Psoas muscle (tissue), 8 donors: ENCODE results near the gene SLC39A10. TPM values are rescaled to one million over a fixed set of nuclear protein-coding genes. Genes with fewer than 3 reads are reported as not detected.
"Not testable (repeated sequence)": the region's sequence is repeated elsewhere in the genome, so short reads cannot be mapped to it uniquely, and the experiment has no call there.

ENCODE experiments used
- ATAC-seq, 4 donors: fragments of 200-7000 bp; cut with Tn5 transposase; one replicate each; pipeline ENCODE4 v1.9.1; 2020; ENCODE audit warnings: moderate library complexity in 3 of 4, mild to moderate bottlenecking in 2 of 4
- DNase-seq, 2 donors: peaks; one replicate each; pipeline ENCODE4 v3.0.0-alpha.2; 2020
- H3K27ac ChIP-seq: fragments of 200-600 bp; one replicate; pipeline ENCODE4 v1.8.0; 2022
- H3K27me3 ChIP-seq, 3 donors: fragments of 200-600 bp in 1 of 3; one replicate each; pipeline versions ENCODE4 v1.6.1 to v1.8.0; 2013 to 2022; ENCODE audit warnings: low read length in 2 of 3, mild to moderate bottlenecking in 2 of 3, moderate library complexity in 1 of 3; ENCODE audit not compliant: insufficient read depth in 3 of 3
- H3K36me3 ChIP-seq, 2 donors: fragments of 200-600 bp in 1 of 2; one replicate each; pipeline versions ENCODE4 v1.6.1 to v1.8.0; 2013 to 2022; ENCODE audit warnings: low read depth in 1 of 2, mild to moderate bottlenecking in 1 of 2, moderate library complexity in 1 of 2; ENCODE audit not compliant: insufficient read depth in 1 of 2
- H3K4me1 ChIP-seq: fragments of 200-600 bp; one replicate; pipeline ENCODE4 v1.8.0; 2022
- H3K4me3 ChIP-seq: fragments of 200-600 bp; one replicate; pipeline ENCODE4 v1.8.0; 2022; ENCODE audit warnings: mild to moderate bottlenecking
- H3K9me3 ChIP-seq: fragments of 200-600 bp; one replicate; pipeline ENCODE4 v1.8.0; 2022
- CTCF ChIP-seq: fragments of 200-600 bp; IDR thresholded peaks from one replicate; pipeline ENCODE4 v1.8.0; 2022; ENCODE audit warnings: antibody characterized with exemption
- WGBS, 3 donors: extraction: QIAGEN DNeasy Blood & Tissue Kit; methylation state at CpG; one replicate each; pipeline versions ENCODE4 v1.1.6 to v1.1.7; 2013; 5-methylcytosine and 5-hydroxymethylcytosine counted together
- intact Hi-C, 2 donors: fragments of 100-400 bp; cut with DNase I; formaldehyde crosslinking; loops; one replicate each; pipeline versions ENCODE4 v1.11.0 to v1.14.2; 2022
- polyA plus RNA-seq, 3 donors: library from polyadenylated mRNA; stranded (reverse); fragments of 200-250 nt; gene quantifications; one replicate each; pipeline ENCODE4 v1.2.3, GENCODE V29; 2013
- total RNA-seq, 4 donors: library from RNA; stranded (reverse); fragmentation: NEBNext Ultra II Directional in 2 of 4; extraction: Animal tissue kit (Norgen Biotek cat#: 25700) in 2 of 4; gene quantifications; one replicate each; pipeline versions ENCODE4 v1.2.1 to v1.2.4, GENCODE V29; 2021 to 2023
- donor health status: healthy with polysubstance abuse.
- donor health status: DM: no; HTN: no; CAD: no; lungs with moderate emphysema.
- donor health status: Bipolar disorder and iron deficiency.
- donor health status: healthy.
- donor health status: DM: yes; HTN: yes; CAD: no.
- donor health status: DM: no; HTN: no; CAD: no.
- donor health status: DM: no; HTN: no; CAD: no.
- donor health status: DM: yes; HTN: yes; CAD: no.

Gene SLC39A10
- total and polyA plus RNA-seq, 7 donors, result 0.98 to 7.7 (median 3.8) TPM

- no peaks in the 10 kb centered on the region for H3K27me3 ChIP-seq
- H3K4me1 ChIP-seq, result no peaks in the 10 kb centered on the region
- H3K9me3 ChIP-seq, result no peaks in the 10 kb centered on the region
- no peak for DNase-seq
- no peak for ATAC-seq
- WGBS, 3 donors, result 40 to 64% (median 42%) methylated on average over 1 of the region's 1 CpG
- H3K27ac ChIP-seq, result no peak overlapping the region
- no peak overlapping the region for H3K4me3 ChIP-seq
- no peak for TF ChIP-seq CTCF
- intact Hi-C loops, result no loop called here
- H3K36me3 ChIP-seq, result no peaks in the 10 kb centered on the region
These were observed 17.1 kb upstream of the SLC39A10 start for GRCh38 chr2:195639959-195640358.

- H3K27ac ChIP-seq, result no peak overlapping the region
- H3K27me3 ChIP-seq, result no peaks in the 10 kb centered on the region
- H3K4me3 ChIP-seq, result no peak overlapping the region
- 84 to 89% (median 85%) methylated on average over 5 of the region's 5 CpGs for WGBS, 3 donors
- no peaks in the 10 kb centered on the region for H3K9me3 ChIP-seq
- no peaks in the 10 kb centered on the region for H3K4me1 ChIP-seq
- no peaks in the 10 kb centered on the region for H3K36me3 ChIP-seq
- ATAC-seq (no peak), DNase-seq (no peak)
- intact Hi-C loops, result no loop called here
- TF ChIP-seq CTCF, result no peak
These were observed 14.9 kb upstream of the SLC39A10 start for GRCh38 chr2:195642027-195642678.

GRCh38 chr2:195642679-195643068, 14.4 kb upstream of the SLC39A10 start:
- no peaks in the 10 kb centered on the region for H3K4me1 ChIP-seq
- ATAC-seq (no peak), DNase-seq (no peak)
- H3K9me3 ChIP-seq, result no peaks in the 10 kb centered on the region
- no peak overlapping the region for H3K27ac ChIP-seq
- no peaks in the 10 kb centered on the region for H3K27me3 ChIP-seq
- no peaks in the 10 kb centered on the region for H3K36me3 ChIP-seq
- WGBS, 3 donors, result 79 to 82% (median 79%) methylated on average over 1 of the region's 1 CpG
- H3K4me3 ChIP-seq, result no peak overlapping the region
- intact Hi-C loops, result no loop called here
- TF ChIP-seq CTCF, result no peak

- H3K4me1 ChIP-seq, H3K4me3 ChIP-seq, H3K36me3 ChIP-seq, H3K9me3 ChIP-seq, ATAC-seq, intact Hi-C loops, H3K27me3 ChIP-seq, DNase-seq, H3K27ac ChIP-seq: not testable (repeated sequence)
- WGBS, 3 donors, result 94 to 98% (median 97%) methylated on average over 9 of the region's 9 CpGs
These were observed 12.3 kb upstream of the SLC39A10 start for GRCh38 chr2:195644708-195645107.

- no peak for TF ChIP-seq CTCF
- ATAC-seq (no peak), DNase-seq (no peak)
- 90 to 97% (median 93%) methylated on average over 2 of the region's 2 CpGs for WGBS, 3 donors
- Histone ChIP-seq H3K27ac (no peak overlapping the region), H3K27me3 (no peaks in the 10 kb centered on the region), H3K4me3 (no peak overlapping the region), H3K36me3 (no peaks in the 10 kb centered on the region), H3K9me3 (no peaks in the 10 kb centered on the region), H3K4me1 (no peaks in the 10 kb centered on the region)
- intact Hi-C loops, result no loop called here
These were observed 11.6 kb upstream of the SLC39A10 start for GRCh38 chr2:195645413-195645812.
